Measurements from ENCODE around the gene RESP18.

Gene RESP18

GRCh38 chr2:219286436-219287115 lies 46.0 kb downstream of the RESP18 start (continued):
- TF ChIP-seq ZNF398 (tag by site-specific recombination; IDR thresholded peaks at IDR 0.05) (no peak), ZNF433 (tag by site-specific recombination; IDR thresholded peaks at IDR 0.05; ENCODE audit: low read depth) (no peak), ZNF521 (tag by site-specific recombination; IDR thresholded peaks at IDR 0.05) (no peak), ZNF449 (tag by site-specific recombination; IDR thresholded peaks at IDR 0.05) (peak; percentile 54; the same call in 1 of the 2 replicates), EGR2 (tag by site-specific recombination; IDR thresholded peaks at IDR 0.05; ENCODE audit: low read depth) (peak; percentile 46), TCF7L2 (IDR thresholded peaks at IDR 0.05; ENCODE audit: borderline replicate concordance, low read depth, low read length) (no peak), KLF7 (tag by site-specific recombination; IDR thresholded peaks at IDR 0.05; ENCODE audit: borderline replicate concordance) (no peak), ZNF561 (tag by site-specific recombination; IDR thresholded peaks at IDR 0.05; ENCODE audit: borderline replicate concordance) (no peak), MEIS1 (CRISPR knock-in tag; IDR thresholded peaks at IDR 0.05; ENCODE audit: borderline replicate concordance) (no peak), ZNF580 (tag by site-specific recombination; IDR thresholded peaks at IDR 0.05) (no peak), ZNF394 (tag by site-specific recombination; IDR thresholded peaks at IDR 0.05; ENCODE audit: borderline replicate concordance) (no peak), AEBP2 (tag by site-specific recombination; IDR thresholded peaks at IDR 0.05; ENCODE audit: borderline replicate concordance) (no peak), ZBTB17 (tag by site-specific recombination; IDR thresholded peaks at IDR 0.05) (no peak), ZNF280D (tag by site-specific recombination; IDR thresholded peaks at IDR 0.05) (no peak), ZNF426 (tag by site-specific recombination; IDR thresholded peaks at IDR 0.05) (no peak), ZNF707 (tag by site-specific recombination; IDR thresholded peaks at IDR 0.05) (no peak), ZBTB20 (tag by site-specific recombination; IDR thresholded peaks at IDR 0.05) (peak; percentile 85), ZFHX2 (tag by site-specific recombination; conservative IDR thresholded peaks at IDR 0.05) (peak; percentile 85)

Measured in HEK293 (cell line).